ELR (cell line): Measurements from ENCODE around the gene GRID1.

Source experiments
- DNase-seq: peaks from one replicate; pipeline ENCODE4 v3.0.0-alpha.2; 2015; ENCODE audit warnings: low read depth

GRID1 gene

DNA sequence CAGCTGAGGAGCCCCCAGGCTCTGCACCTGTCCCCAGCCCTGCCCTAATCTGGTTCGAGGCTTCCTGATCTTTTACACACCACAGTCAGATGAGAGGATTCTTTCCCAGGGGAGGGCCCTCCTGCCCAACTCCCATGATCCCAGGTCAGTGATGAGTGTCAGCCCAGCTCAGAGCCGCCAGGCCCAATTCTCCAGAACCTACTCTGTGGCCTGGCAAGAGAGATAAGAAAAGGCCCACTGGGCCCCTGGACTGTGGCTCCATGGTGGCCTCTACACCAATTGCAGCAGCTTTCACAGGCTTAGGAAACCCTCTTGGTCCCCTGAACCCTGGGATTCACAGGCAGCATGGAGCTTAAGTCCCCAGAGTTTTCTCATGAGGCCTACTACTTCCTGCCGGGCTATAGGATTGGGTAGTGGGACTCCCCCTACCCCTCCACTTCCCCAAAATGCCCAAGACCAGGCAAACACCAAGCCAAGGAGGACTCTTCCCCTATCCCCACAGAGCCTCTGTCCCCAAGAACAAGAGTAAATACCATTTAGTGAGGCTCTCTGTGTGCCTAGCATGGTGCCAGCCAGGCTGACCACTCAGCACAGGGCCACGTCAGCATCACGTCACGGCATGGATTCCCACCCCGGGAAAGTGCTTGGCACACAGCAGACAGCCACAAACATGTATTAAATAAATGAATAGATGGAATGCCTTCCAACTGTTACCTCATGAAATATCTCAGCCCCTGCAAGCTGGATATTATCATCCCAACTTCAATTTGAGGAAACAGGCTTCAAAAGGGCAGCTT lies 100.0 kb downstream of the GRID1 start:
- no peak for DNase-seq

DNA sequence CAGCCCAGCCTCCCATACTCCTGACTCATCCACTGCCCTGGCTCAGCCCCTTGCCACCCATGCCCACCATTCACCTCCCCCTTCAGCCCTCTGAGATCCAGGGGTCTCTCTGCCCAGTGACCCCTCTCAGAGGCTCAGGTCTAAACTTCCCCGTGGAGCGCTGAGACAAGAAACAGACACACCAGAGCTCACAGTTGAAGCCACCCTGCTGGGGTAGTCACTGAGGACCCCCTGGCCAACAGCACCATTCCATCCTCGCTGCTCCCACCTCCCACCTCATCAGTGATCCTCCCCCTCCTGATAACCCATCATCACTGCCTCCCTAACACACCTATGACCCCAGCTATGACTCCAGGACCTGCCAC lies 100.7 kb downstream of the GRID1 start:
- no peak for DNase-seq

- no peak for DNase-seq
Measured at GRCh38 chr10:86265236-86265894, 101.2 kb downstream of the GRID1 start.

- no peak for DNase-seq
Measured at GRCh38 chr10:86264481-86265231, 101.9 kb downstream of the GRID1 start.

DNA sequence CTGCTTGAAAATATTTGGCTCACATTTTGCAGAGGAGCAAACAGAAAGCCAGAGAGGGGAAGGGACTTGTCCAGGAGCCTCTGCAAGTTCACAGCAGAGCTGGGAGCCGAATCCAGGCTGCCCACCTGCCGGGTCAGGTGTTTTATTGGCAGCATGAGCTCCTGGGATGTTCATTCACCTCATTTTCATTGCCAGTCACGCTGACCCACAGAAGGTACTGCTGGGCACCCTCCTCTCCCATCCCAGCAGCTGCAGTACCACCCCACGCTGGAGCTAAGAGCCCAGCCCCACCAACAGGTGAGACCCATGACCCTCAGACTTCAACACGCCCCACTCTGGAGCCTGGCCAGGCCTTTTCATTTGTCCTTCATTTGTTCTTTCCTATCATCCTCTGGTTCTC lies 102.7 kb downstream of the GRID1 start:
- DNase-seq: no peak

DNA sequence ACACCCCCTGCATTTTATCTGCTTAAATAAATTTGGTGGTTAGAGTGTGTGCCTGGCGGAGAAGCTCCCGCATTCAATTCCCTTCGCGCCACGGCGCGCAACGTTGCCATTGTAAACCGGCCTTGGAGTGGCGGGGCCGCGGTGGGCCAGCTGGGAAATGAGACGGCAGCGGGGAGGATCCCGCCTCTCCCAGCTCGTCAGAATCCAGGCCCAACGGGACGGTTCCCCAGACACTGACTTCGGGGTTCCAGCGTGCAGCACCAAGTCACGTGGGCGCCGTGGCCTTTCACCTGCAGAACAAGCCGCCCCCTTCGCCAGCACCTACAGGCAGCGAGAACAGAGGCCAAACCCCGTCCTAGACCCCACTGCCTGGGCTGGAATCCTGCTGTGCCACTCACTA lies 103.4 kb downstream of the GRID1 start:
- no peak for DNase-seq

DNA sequence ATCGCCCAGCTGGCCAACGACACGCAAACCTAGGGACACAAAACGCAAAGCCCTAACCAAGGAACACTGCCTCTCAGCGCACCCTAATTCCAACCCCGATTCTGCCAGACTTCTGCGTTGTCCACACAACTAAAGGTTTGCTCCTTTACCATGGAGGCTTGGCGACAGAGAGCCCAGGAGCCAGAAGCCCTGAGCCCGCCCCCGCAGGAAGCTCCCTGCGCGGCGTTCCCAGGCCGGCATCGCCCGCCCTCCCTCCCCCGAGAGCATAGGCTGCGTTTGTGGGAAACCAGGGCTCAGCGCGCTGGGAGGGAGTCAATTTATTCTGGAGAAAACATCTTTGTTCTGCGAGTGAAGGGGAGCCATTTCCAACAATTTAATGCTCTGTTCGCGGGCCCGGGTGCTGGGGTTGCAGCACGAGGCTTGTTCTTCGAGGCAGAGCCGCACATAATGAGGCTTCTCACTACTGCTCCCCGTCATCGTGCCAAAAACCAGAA lies 103.9 kb downstream of the GRID1 start:
- no peak for DNase-seq

- DNase-seq: peak; percentile 11
Measured at GRCh38 chr10:86261941-86262687, 104.5 kb downstream of the GRID1 start.

GRCh38 chr10:86261470-86261869 lies 105.1 kb downstream of the GRID1 start:
- no peak for DNase-seq

GRCh38 chr10:86260564-86260963 lies 106.0 kb downstream of the GRID1 start:
- no peak for DNase-seq

DNA sequence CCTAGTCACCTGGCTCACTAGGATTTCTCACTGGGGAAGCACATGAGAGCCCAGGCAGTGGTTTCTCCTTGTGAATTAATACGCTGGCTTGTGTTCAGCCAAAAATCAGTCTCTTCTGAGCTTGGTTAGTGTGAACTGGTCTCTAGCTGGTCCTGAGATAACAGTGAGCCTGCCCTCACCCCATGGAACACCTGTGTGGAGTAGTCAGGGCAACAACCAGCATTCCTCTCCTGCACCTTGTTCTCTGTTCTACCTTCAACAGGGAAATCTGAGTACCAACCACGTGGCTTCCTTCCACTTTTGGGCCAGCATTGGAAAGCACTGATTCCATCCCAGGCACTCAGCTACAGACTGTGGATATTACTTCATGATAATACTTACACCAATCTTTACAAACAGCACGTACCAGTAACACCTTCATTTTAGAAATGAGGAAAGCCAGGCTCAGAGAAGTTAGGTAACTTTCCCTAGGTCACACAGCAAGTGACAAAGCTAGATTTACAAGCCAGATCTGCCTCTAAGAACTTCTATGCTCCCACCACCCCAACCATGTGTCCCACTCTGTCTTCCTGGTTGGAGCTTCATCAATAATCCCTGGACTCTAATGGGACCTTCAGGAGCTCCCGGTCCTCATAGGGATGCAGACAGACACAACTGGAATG lies 106.6 kb downstream of the GRID1 start:
- DNase-seq: no peak

DNA sequence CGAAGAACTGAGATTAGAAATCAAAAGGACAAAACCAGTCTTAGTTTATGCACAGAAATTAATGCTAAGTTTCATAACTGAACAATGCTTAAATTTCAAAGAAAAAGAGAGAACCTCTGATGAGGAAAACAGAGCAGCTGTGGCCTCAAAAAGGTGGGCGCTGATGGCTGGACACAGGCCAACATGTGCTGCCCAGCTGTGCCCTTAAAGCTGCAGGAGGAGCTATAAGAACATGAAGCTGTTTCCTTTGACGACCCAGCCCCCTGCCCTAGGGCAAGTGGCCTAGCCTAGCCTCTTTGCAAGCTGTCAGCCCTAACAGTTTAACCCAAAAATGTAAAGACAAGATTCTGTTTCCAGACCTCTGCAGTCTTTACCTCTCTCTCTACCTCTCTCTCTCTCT lies 107.7 kb downstream of the GRID1 start:
- DNase-seq: no peak

DNA sequence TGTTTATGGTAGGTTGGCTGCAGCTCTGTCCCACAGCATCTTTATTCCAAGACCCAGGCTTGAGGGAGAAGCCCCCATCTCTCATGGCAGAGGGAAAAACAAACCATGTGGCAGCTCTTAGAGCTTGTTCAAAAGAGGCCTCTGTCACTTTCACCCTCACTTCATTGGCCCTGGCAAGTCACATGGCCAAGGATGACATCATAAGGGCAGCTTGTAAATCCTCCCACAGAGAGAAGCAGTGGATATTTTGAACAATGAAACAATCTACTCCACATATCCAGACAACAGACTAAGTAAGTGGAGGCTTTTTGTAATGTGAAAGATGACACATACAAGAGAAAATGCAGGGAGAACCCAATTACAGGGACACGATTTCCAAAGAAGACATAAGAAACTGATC lies 108.1 kb downstream of the GRID1 start:
- no peak for DNase-seq

DNA sequence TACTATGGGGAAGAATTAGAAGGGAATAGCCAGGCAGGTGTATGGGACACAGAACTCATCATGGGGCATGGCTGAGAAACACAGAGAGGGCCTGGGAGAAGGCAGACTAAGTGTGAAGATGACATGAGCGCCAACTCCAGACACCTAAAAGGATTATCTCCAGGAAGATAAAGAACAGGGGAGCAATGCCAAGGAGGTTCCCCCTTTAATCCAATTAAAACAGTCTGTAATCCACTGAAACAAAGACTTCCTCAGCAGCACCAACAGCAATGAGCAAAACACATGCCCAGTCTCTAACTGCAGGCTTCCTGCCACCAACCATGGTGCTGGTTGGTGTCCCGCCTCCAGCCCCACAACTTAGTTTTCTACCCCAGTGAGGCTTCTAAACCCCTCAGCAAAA lies 108.9 kb downstream of the GRID1 start:
- no peak for DNase-seq

DNA sequence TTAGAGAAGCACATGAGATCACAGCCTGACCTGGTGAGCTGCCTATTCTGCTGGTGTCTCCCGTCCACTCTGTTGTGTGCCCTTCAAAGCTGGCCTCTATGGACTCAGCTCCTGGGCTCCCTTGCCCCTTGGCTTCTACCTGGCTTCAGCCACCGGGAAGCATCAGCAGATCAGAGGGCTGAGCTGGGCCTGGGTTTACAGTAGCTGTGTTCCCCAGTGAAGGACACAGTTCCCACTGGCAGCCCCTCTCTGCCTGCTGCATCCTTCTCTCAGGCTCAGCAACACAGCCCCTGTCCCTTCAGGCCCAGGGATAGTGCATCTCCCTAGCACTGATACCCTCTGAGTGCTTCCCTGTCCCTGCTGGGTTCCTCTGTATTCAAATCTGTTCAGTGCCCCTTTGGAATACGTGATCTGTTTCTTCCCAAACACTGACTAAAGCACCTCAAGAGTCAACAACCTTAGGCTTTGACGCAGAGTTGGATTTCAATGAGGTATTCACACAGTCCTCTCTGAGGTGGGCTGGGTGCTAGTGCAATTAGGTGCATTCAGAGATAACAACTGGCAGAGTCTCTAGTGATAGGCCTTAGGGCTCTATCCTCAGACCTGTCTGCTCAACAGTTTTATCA lies 109.8 kb downstream of the GRID1 start:
- no peak for DNase-seq

- no peak for DNase-seq
Measured at GRCh38 chr10:86255405-86256251, 111.0 kb downstream of the GRID1 start.

- DNase-seq: no peak
Measured at GRCh38 chr10:86254526-86255174, 111.9 kb downstream of the GRID1 start.

GRCh38 chr10:86254081-86254480 lies 112.5 kb downstream of the GRID1 start:
- DNase-seq: no peak
